GM19099 (cell line): Measurements from ENCODE around the gene OR51G1.
"Not testable (repeated sequence)": the region's sequence is repeated elsewhere in the genome, so short reads cannot be mapped to it uniquely, and the experiment has no call there.

Experiments used
- POLR2A ChIP-seq: IDR thresholded peaks from 3 replicates; pipeline ENCODE4 v1.6.1; 2011; ENCODE audit warnings: low read depth; ENCODE audit not compliant: insufficient read length; ENCODE audit errors: extremely low read depth

OR51G1 gene

DNA sequence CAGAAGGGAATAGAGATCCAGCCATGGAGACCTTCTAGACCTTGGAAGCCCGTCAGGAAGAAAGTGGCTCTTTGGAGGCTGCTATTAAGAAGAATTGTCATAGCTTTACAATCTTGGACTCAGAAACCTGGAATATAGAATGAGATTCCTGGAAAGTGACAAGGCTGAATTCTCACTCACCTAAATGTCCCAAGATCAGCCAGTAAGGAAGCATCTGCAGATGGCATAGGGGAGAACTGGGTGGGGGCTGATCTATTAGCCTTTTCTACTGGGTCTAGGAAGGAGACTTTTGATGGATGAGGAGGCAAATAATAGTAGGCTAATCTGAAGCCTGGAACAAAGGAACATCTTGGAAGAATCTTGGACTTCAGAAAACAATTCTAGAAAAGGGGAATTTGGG is at the start of gene OR51G1:
Gene OR51G1, minus strand, starts transcription at position 101 of the 400 bp plus-strand sequence. Its CDS starts 0 bp downstream, at position 101.
- TF ChIP-seq POLR2A, result no peak

- TF ChIP-seq POLR2A, result no peak
Observed at GRCh38 chr11:4962816-4963215, 38.7 kb upstream of the OR51G1 start.

DNA sequence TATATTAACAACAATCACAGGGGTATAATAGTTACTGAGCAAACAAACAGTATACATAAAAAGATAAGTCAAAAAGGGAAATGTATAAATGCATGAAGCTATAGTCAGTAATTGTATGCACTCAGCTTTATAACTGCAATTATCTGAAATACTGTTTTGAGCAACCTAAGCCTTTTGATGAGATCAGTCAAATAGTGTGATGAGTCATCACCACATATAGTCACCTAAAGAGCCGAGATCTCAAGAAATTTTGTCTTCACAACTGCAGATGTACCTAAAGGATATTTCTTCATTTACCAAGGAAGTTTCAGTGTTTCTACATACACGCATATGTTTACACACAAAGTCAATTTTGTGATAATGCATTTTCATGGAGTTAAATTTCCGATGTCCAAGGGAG is 36.7 kb upstream of the OR51G1 start:
- TF ChIP-seq POLR2A, result no peak

- TF ChIP-seq POLR2A, result no peak
Observed at GRCh38 chr11:4957396-4957795, 33.3 kb upstream of the OR51G1 start.

DNA sequence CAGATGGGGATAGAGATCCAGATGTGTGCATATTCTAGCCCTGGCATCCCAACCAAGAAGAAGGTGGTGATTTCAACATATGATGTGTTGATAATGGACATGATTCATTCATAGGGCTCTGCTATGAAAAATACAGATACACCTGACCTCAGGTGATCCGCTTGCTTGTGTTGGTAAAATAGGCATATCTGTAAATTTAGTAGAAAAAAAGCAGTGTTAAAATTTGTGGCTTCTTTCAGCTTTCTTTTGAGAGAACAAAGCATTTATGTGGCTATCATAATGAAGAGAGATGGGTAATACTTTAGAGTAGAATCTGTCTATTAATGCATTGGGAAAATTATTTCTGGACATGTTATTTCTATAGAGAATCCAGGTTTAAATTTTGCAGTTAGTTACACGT is 31.5 kb upstream of the OR51G1 start, which contains the start of gene OR51A2:
Gene OR51A2, minus strand, starts transcription at position 101 of the 400 bp plus-strand sequence. Its CDS starts 0 bp downstream, at position 101.
- not testable (repeated sequence) for TF ChIP-seq POLR2A

DNA sequence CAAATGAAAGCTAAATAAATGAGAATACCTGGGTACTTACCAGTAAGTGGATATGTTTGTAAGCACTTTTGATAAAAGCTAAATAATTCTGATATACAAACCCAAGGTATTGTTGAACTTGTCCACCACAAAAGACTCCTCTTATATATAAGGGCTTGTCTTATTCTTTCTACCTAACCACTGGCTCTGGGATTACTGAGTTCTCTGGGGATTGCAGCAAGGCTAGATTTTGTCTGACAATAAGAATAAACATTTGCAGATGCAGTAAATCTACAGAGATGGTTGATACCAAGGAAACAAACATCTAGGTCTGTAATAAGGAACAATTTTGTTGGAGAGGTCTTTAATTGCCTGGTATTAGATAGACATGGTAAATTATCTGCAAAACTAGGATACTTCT is 23.4 kb upstream of the OR51G1 start, which contains the start of gene OR51A4:
Gene OR51A4, minus strand, starts transcription at position 101 of the 400 bp plus-strand sequence. CDS start 505 bp downstream, outside the sequence.
- no peak for TF ChIP-seq POLR2A

- TF ChIP-seq POLR2A, result no peak
Observed at GRCh38 chr11:4936745-4937144, 12.6 kb upstream of the OR51G1 start.

- no peak for TF ChIP-seq POLR2A
Observed at GRCh38 chr11:4932751-4933150, 8.6 kb upstream of the OR51G1 start.

GRCh38 chr11:4926608-4927007 is 2.5 kb upstream of the OR51G1 start:
- no peak for TF ChIP-seq POLR2A

- no peak for TF ChIP-seq POLR2A
Observed at GRCh38 chr11:4922304-4922703, 1.8 kb downstream of the OR51G1 start.

DNA sequence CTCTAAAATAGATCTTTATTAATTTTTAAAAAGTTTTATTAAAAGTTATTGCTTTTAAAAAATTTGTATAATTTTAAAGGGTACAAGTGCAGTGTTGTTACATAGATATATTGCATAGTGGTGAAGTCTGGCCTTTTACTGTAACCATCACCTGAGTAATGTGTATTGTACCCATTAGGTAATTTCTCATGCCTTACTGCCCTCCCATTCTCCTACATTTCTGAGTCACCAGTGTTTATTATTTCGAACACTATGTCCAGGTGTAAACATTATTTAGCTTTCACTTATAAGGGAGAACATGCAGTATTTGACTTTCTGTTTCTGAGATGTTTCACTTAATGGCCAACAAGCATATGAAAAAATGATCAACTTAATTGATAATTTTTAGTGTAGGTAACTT is 2.3 kb downstream of the OR51G1 start:
- TF ChIP-seq POLR2A, result no peak

- TF ChIP-seq POLR2A, result no peak
Observed at GRCh38 chr11:4919250-4919649, 4.9 kb downstream of the OR51G1 start, which contains the start of gene OR51G2. TSS of gene OR51G2 (minus strand) at chr11:4919350. CDS start at chr11:4915663, 3,687 bp downstream.

- TF ChIP-seq POLR2A, result no peak
Observed at GRCh38 chr11:4916581-4916980, 7.6 kb downstream of the OR51G1 start.

- TF ChIP-seq POLR2A, result no peak
Observed at GRCh38 chr11:4903484-4903883, 20.7 kb downstream of the OR51G1 start, which contains the start of gene OR51A7. TSS of gene OR51A7 (plus strand) at chr11:4903783. CDS start at chr11:4907370, 3,587 bp downstream.

DNA sequence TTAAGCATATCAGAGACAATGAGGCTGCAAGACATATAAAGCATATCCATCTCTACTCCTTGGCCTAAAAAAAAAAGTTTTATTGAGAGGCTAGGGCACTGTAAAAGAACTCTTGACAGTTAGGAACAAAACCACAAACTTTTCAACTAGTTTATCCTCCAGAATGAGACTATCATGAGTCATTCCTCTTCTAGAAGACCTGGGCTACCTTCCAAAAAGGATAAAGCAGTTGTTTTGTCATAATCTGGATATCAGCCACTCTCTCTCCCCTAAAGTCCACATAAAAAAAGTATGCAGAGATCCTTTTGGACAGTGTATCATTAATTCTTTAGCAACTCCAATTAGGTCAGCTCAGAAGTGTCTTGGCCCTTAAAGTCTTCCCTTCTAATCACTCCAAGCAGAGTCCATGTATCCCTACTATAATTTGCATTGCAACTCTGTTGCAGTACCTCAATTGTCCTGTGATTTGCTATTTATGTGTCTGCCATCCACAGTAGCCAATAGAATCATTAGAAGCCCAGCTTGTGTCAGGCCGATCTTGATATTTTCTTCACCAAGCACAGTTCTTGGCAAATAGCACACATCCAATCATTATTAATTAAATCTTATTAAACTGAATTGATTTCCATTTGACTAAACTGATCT is 32.0 kb downstream of the OR51G1 start:
- no peak for TF ChIP-seq POLR2A

DNA sequence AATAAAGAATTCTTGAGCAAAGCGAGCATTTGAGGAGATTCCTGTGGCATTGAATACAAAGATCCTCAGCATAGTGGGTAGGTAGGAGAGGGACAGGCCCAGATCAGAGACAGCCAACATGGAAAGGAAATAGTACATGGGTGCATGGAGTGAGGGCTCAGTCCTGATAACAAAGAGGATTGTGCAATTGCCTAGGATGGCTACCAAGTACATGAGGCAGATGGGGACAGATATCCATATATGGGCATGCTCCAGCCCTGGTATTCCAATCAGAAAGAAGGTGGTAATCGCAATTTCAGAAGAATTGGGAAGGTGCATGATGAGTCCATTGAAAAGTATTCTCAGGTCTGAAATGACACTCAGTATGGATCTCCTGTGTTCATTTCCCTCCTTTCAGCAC is 33.9 kb downstream of the OR51G1 start:
- TF ChIP-seq POLR2A, result no peak

GRCh38 chr11:4887591-4887990 is 36.5 kb downstream of the OR51G1 start:
- no peak for TF ChIP-seq POLR2A

GRCh38 chr11:4886186-4886585 is 38.0 kb downstream of the OR51G1 start:
- no peak for TF ChIP-seq POLR2A

DNA sequence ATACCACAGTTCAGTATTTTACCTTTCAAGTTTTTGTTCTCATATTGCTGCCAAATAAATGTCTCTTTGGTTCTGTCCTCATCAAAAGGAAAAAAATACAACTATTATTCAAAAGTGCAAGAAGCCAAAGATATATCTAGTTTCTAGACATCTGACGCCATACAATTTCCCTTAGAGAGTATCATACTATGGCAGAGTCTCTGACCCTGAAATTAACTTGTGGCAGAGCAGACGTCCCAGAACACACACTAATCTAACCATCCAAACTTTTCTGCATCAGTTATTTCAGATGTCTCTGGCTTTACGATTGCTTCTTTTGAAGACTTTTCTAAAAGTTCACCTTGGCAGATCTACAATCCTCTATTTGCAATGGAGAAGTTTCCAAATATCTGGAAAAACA is 39.8 kb downstream of the OR51G1 start:
- no peak for TF ChIP-seq POLR2A
